GM18951 (cell line): ENCODE results near the gene GALNT16.

Experiments used
- POLR2A ChIP-seq: IDR thresholded peaks from 4 replicates; pipeline ENCODE4 v1.6.1; 2011; ENCODE audit warnings: mild to moderate bottlenecking; ENCODE audit not compliant: insufficient read length, insufficient read depth; ENCODE audit errors: extremely low read depth
- in situ Hi-C: fragments of 300-500 bp; cut with MboI; formaldehyde crosslinking; loops from one replicate; pipeline ENCODE4 v1.12.0; 2022; ENCODE audit warnings: low sequenced_read_pairs, mixed read lengths, inconsistent platforms; ENCODE audit not compliant: unreplicated experiment

GALNT16 gene

DNA sequence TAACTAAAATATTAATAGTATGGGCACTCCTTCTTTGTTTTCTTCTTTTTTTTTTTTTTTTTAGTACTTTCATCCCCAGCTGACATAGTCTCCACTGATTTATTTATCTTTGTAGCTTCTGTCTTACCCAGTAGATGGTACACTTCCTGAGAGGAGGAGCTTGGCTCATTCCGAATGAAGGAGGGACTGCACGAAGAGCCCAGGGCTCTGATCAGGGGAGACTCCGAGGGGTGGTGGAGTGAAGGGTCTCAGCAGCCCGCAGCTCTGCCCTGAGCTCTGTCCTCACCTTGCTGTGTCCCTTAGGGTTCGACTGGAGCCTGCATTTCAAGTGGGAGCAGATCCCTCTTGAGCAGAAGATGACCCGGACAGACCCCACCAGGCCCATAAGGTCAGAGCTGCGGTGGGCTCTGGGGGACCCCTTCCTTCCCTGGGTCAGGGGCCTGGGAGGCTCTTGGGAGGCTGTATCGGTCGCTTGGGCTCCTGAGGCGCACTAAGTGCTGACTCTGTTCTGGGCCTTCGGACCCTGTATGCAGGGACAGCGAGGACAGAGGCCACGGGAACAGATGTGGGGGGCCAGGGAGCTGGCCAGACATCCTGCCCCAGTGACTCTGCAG, 72.9 kb downstream of the GALNT16 start:
- TF ChIP-seq POLR2A = no peak

GRCh38 chr14:69333791-69334337, 73.9 kb downstream of the GALNT16 start:
- in situ Hi-C loops = no loop called here

More for the DNA sequence above, 72.9 kb downstream of the GALNT16 start:
- in situ Hi-C loops = no loop called here

DNA sequence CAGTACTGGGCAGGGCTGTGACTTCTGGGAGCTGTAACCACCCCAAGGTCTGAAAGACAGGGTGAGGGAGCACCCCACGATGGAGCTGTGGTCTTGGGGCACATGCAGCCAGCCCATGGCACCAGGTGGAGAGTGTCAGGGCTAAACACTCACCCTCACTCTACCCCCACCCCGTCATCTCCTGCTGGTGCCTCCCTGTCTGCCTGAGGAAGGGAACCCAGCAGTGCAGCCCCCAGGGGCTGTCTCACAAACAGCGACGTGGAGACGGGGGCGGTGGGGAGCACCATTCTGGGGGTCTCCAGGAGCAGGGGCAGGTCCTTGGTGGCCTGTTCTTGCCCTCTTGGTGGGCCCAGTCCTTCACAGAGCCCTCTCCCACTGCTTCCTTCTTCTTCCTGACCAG, 74.6 kb downstream of the GALNT16 start:
- in situ Hi-C loops = no loop called here

More at GRCh38 chr14:69333791-69334337, 73.9 kb downstream of the GALNT16 start:
- no peak for TF ChIP-seq POLR2A

DNA sequence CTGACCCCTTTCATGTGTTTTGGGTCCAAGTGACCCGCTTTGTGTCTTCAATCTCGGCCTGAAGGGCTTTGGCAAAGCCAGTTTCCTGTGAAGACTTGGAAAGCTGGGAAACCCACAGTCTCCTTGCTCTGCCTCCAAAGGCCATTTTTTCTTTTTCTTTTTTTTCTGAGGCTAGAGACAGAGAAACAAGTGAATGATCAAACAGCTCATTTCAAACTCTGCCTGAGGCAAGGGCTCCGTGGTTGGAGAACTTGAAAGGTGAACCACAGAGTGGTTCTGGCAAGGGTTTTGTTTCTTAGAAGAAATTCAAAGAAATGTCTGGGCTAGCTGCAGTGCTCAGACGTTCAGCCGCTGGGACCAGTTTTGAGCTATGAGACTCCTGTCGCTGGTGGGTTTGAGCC, 75.4 kb downstream of the GALNT16 start:
- no peak for TF ChIP-seq POLR2A
- in situ Hi-C loops = no loop called here

More for the DNA sequence above, 74.6 kb downstream of the GALNT16 start:
- no peak for TF ChIP-seq POLR2A

DNA sequence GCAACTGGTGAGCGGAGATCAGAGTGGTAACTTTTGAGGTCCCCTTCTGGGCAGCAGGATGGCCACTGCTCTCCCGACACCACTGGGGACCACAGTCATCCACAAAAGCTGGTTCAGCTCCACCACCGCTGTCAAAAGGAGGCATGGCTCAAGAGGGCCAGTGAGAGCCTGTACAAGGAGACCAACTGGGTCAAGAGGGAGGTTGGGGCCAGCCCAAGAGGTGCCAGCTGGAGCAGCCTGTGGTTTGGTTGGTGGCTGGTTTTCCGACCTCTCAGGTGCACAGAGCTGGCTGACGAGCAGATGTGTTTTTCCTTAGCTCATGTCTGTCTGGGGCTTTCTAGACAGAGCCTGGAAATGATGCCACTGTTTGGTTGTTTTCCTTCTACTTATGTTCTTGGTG, 78.0 kb downstream of the GALNT16 start:
- TF ChIP-seq POLR2A = no peak
- in situ Hi-C loops = no loop called here

DNA sequence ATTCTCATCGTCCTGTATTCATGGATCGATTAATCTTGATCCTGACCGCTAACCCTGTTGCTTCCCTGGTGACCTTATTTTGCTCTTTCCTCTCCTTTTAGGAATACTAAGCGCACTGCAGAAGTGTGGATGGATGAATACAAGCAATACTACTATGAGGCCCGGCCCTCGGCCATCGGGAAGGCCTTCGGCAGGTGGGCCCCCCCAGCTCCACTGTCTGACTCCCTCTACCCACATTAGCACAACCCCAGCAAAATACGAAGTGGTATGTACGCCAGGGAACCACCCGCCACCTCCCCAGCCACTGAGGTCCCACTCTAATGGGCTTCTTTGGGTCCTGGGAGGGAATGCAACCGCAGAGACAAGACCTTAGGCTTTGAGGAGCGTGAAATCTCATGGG, 79.5 kb downstream of the GALNT16 start:
- no peak for TF ChIP-seq POLR2A
- in situ Hi-C loops = no loop called here

DNA sequence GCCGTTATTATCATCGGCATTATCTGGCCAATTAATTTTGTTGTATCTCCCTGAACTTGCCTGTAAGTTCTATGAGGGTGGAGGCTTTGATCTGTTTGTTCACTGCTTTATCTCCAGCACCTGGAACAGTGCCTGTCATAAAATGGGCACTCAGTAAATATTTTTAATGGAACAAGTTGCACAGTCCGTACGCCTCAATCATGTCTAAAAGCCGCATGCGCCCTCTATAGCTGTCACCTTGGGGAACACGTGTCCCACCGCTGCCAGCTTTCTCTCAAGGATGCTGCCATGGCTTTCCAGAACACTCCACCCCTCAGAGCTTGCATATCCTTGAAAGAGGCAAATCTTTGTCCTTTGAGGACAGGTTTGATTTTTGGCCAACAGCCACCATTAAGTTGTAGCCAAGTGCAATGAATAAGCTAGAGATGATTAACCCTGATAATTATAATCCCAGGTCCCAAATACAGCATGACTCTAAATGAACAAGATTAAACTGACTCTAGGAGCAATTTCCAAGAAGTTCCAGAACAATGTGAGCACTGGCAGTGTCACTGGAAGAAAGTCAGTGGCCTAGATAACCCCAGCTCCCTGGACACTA, 83.1 kb downstream of the GALNT16 start:
- no peak for TF ChIP-seq POLR2A
- in situ Hi-C loops = no loop called here

- no peak for TF ChIP-seq POLR2A
- in situ Hi-C loops = no loop called here
Observed at GRCh38 chr14:69344171-69344570, 84.2 kb downstream of the GALNT16 start.

- no peak for TF ChIP-seq POLR2A
- in situ Hi-C loops = no loop called here
Observed at GRCh38 chr14:69345402-69345801, 85.4 kb downstream of the GALNT16 start.

- in situ Hi-C loops = no loop called here
- no peak for TF ChIP-seq POLR2A
Observed at GRCh38 chr14:69346710-69347109, 86.8 kb downstream of the GALNT16 start.

- in situ Hi-C loops = no loop called here
- TF ChIP-seq POLR2A = no peak
Observed at GRCh38 chr14:69349091-69349777, 89.3 kb downstream of the GALNT16 start.

- TF ChIP-seq POLR2A = no peak
- in situ Hi-C loops = no loop called here
Observed at GRCh38 chr14:69350892-69351291, 90.9 kb downstream of the GALNT16 start.

DNA sequence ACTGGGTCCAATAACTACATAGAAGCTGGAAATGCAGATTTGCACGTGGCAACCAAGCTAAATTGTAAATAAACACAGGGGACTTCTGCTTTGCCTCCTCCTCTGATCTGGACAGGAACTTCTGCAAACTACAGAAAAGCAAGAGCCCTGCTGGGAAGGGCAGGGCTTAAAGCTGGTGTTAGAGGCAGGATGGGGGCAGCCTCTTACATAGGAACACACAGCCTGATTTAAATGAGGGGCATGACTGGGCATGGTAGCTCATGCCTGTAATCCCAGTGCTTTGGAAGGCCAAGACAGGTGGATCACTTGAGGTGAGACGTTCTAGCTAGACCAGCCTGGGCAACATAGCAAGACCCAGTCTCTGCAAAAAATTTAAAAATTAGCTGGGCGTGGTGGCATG, 91.4 kb downstream of the GALNT16 start:
- in situ Hi-C loops = no loop called here
- TF ChIP-seq POLR2A = no peak

DNA sequence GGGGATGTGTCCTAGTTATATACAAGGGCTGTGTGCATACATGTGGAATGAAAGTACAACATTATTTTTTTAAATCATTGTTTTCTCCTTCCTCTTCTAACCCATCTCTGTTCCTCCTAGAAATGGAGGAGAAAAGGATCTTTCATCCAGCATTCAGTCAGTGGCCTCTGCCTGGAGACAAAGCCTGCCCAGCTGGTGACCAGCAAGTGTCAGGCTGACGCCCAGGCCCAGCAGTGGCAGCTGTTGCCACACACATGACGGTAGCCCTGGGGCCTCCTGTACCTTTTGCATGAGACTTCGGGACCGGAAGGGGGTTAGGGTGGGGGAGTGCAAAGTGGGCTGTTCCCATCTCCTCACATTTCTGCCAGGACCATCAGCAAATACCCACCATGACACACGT, 92.0 kb downstream of the GALNT16 start:
- in situ Hi-C loops = no loop called here
- TF ChIP-seq POLR2A = no peak
